Body of pancreas (tissue), 4 donors: Measurements from ENCODE around the gene RNU6-7. TPM values are rescaled to one million over a fixed set of nuclear protein-coding genes. Genes with fewer than 3 reads are reported as not detected.

Experiments
- ATAC-seq: fragments of 150-250 bp; one replicate; pipeline ENCODE4 v1.9.1; 2016
- DNase-seq, 4 donors: peaks; one replicate each; pipeline ENCODE4 v3.0.0-alpha.2; 2019
- H3K27ac ChIP-seq, 4 donors: fragments of 200-600 bp; sonication (generic); 1 replicate in 3 of 4; 2 replicates in 1 of 4; pipeline versions ENCODE4 v1.5.1 to v1.6.1; 2016 to 2019; ENCODE audit warnings: mild to moderate bottlenecking in 1 of 4, mixed read lengths in 1 of 4, moderate library complexity in 1 of 4
- H3K27me3 ChIP-seq, 2 donors: fragments of 200-600 bp; sonication (generic); one replicate each; pipeline ENCODE4 v1.6.0; 2016; ENCODE audit warnings: mild to moderate bottlenecking in 1 of 2
- H3K36me3 ChIP-seq, 2 donors: fragments of 200-600 bp; sonication (generic); replicated peaks in 1 of 2; 2 replicates each; pipeline ENCODE4 v1.5.1; 2016; ENCODE audit warnings: low read depth in 2 of 2; ENCODE audit not compliant: insufficient read depth in 1 of 2
- H3K4me1 ChIP-seq: fragments of 200-600 bp; sonication (generic); one replicate; pipeline ENCODE4 v1.6.0; 2016
- H3K4me3 ChIP-seq, 2 donors: fragments of 200-600 bp; sonication (generic); 1 replicate in 1 of 2; 2 replicates in 1 of 2; pipeline ENCODE4 v1.5.1; 2016 to 2019
- H3K9me3 ChIP-seq, 3 donors: fragments of 200-600 bp; sonication (generic); 1 replicate in 2 of 3; 2 replicates in 1 of 3; pipeline ENCODE4 v1.5.1; 2016
- POLR2A ChIP-seq, 3 donors: fragments of 450-650 bp; IDR thresholded peaks; one replicate each; pipeline ENCODE4 v1.6.1; 2016; ENCODE audit warnings: antibody characterized with exemption in 3 of 3, mild to moderate bottlenecking in 2 of 3
- WGBS, 2 donors: methylation state at CpG; one replicate each; pipeline ENCODE4 v1.1.5; 2017; 5-methylcytosine and 5-hydroxymethylcytosine counted together
- intact Hi-C: fragments of 100-400 bp; cut with DNase I; formaldehyde crosslinking; loops from one replicate; pipeline ENCODE4 v1.15.1; 2023
- total RNA-seq, 2 donors: library from RNA; depleted of rRNA; stranded (reverse); fragments of >200 nt; gene quantifications; one replicate each; pipeline ENCODE4 v1.1.0, GENCODE V29; 2016
- TF ChIP-seq, protein P1 (sequence below), 7 experiments: fragments of 450-650 bp in 4 of 7; fragments of 200-600 bp in 3 of 7; sonication (generic) in 3 of 7; IDR thresholded peaks; one replicate each; pipeline ENCODE4 v1.5.1; 2016 to 2019; ENCODE audit warnings: antibody characterized with exemption in 7 of 7

Gene RNU6-7
- total RNA-seq, 2 donors from 2014 or later = not detected

DNA sequence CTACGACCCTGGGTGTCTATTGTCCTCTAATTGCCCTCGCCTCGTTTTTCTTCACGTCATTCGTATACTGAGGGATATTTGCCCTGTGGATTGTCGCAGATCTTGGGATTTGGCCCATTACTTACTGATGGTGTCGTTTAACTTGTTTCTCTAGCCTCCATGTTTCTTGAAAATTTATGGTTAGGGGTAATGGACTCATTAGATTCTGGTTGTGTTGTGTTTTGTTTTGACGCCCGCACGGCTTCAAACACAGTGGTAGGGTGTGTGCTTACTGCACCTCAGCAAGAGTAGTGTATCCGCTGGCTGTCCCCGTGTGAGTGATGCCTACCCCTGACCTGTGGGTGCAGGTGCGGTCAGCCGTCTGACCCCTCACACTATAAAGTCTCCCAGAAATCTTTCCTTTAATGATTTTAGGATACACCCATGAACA, 2.1 kb downstream of the RNU6-7 start:
- H3K4me3 ChIP-seq = peak overlapping the region; percentile 8 to 16
- intact Hi-C loops = no loop called here

DNA sequence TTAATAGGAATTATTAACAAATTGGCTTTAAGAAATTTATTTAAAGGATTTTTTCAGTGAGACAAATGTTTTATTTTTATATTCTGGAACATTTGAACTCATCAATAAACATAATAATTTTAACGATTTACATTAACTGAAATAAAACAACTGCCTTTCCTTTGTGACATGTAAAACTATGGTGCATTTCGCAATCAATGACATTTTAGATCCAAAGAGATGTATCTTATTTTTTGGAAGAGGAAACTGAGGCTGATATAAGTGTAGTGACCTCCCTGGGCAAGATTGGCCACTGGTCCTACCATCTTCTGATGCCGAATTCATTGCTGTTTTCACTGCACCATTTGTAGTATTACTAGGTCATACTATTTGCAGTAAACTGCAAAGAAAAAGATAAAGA, 3.7 kb downstream of the RNU6-7 start:
- no peaks in the 10 kb centered on the region for H3K36me3 ChIP-seq
- TF ChIP-seq, protein P1, sequence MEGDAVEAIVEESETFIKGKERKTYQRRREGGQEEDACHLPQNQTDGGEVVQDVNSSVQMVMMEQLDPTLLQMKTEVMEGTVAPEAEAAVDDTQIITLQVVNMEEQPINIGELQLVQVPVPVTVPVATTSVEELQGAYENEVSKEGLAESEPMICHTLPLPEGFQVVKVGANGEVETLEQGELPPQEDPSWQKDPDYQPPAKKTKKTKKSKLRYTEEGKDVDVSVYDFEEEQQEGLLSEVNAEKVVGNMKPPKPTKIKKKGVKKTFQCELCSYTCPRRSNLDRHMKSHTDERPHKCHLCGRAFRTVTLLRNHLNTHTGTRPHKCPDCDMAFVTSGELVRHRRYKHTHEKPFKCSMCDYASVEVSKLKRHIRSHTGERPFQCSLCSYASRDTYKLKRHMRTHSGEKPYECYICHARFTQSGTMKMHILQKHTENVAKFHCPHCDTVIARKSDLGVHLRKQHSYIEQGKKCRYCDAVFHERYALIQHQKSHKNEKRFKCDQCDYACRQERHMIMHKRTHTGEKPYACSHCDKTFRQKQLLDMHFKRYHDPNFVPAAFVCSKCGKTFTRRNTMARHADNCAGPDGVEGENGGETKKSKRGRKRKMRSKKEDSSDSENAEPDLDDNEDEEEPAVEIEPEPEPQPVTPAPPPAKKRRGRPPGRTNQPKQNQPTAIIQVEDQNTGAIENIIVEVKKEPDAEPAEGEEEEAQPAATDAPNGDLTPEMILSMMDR (IDR thresholded peaks at IDR 0.05) = no peak
- TF ChIP-seq POLR2A (IDR thresholded peaks at IDR 0.05) = no peak
- H3K4me3 ChIP-seq = no peak overlapping the region
- intact Hi-C loops = no loop called here
- no peak for ATAC-seq
- H3K4me1 ChIP-seq = peaks cover 10% of the 10 kb centered on the region
- no peaks in the 10 kb centered on the region for H3K27me3 ChIP-seq
- no peak for DNase-seq
- H3K9me3 ChIP-seq = no peaks in the 10 kb centered on the region
- WGBS, 2 donors = 92 to 95% methylated on average over 3 of the region's 3 CpGs
- no peak overlapping the region for H3K27ac ChIP-seq

More for the DNA sequence above, 2.1 kb downstream of the RNU6-7 start:
- no peak for ATAC-seq
- TF ChIP-seq, protein P1 (IDR thresholded peaks at IDR 0.05) = no peak
- TF ChIP-seq POLR2A (IDR thresholded peaks at IDR 0.05) = no peak
- Histone ChIP-seq H3K4me1 (peaks cover 10% of the 10 kb centered on the region), H3K27ac (peak overlapping the region in 3 of 4 donors; percentile 84 to 96 (median 90)), H3K36me3 (no peaks in the 10 kb centered on the region), H3K9me3 (no peaks in the 10 kb centered on the region), H3K27me3 (no peaks in the 10 kb centered on the region)
- DNase-seq = peak; percentile 15 to 38 (median 21)
- 0 to 2% methylated on average over 14 of the region's 14 CpGs for WGBS, 2 donors

- TF ChIP-seq POLR2A (IDR thresholded peaks at IDR 0.05) = no peak
- TF ChIP-seq, protein P1 (IDR thresholded peaks at IDR 0.05) = no peak
- Histone ChIP-seq H3K4me3 (no peak overlapping the region), H3K9me3 (no peaks in the 10 kb centered on the region), H3K36me3 (no peaks in the 10 kb centered on the region), H3K4me1 (peaks cover 10% of the 10 kb centered on the region), H3K27ac (no peak overlapping the region), H3K27me3 (no peaks in the 10 kb centered on the region)
- no peak for DNase-seq
- intact Hi-C loops = no loop called here
- WGBS, 2 donors = 68 to 69% methylated on average over 4 of the region's 4 CpGs
- ATAC-seq = no peak
Measured at GRCh38 chr14:32205984-32206383, 4.1 kb downstream of the RNU6-7 start.

- Histone ChIP-seq H3K4me3 (no peak overlapping the region), H3K4me1 (peaks cover 10% of the 10 kb centered on the region), H3K27me3 (no peaks in the 10 kb centered on the region), H3K36me3 (no peaks in the 10 kb centered on the region), H3K9me3 (no peaks in the 10 kb centered on the region), H3K27ac (no peak overlapping the region)
- WGBS, 2 donors = 67 to 74% methylated on average over 2 of the region's 2 CpGs
- ATAC-seq = no peak
- DNase-seq = no peak
- intact Hi-C loops = no loop called here
- TF ChIP-seq, protein P1 (IDR thresholded peaks at IDR 0.05) = no peak
- no peak for TF ChIP-seq POLR2A (IDR thresholded peaks at IDR 0.05)
Measured at GRCh38 chr14:32206552-32206951, 4.7 kb downstream of the RNU6-7 start.

- no peak for TF ChIP-seq POLR2A (IDR thresholded peaks at IDR 0.05)
- TF ChIP-seq, protein P1 (IDR thresholded peaks at IDR 0.05) = no peak
- 89 to 98% methylated on average over 3 of the region's 3 CpGs for WGBS, 2 donors
- DNase-seq = no peak
- Histone ChIP-seq H3K4me1 (no peaks in the 10 kb centered on the region), H3K27ac (no peak overlapping the region), H3K36me3 (no peaks in the 10 kb centered on the region), H3K9me3 (no peaks in the 10 kb centered on the region), H3K4me3 (no peak overlapping the region), H3K27me3 (no peaks in the 10 kb centered on the region)
- ATAC-seq = no peak
- intact Hi-C loops = no loop called here
Measured at GRCh38 chr14:32208490-32208889, 6.6 kb downstream of the RNU6-7 start.
